Large intestine (tissue), 3 donors: Measurements from ENCODE around the gene TTC36. TPM values are rescaled to one million over a fixed set of nuclear protein-coding genes. Genes with fewer than 3 reads are reported as not detected.

ENCODE experiments used
- DNase-seq, 2 donors: peaks; one replicate each; pipeline versions ENCODE4 v3.0.0 to v3.0.0-alpha.2; 2013
- H3K27ac ChIP-seq: one replicate; pipeline ENCODE4 v1.5.1; 2013; ENCODE audit warnings: low read length
- H3K27me3 ChIP-seq: 2 replicates; pipeline ENCODE4 v1.6.1; 2013; ENCODE audit warnings: low read length; ENCODE audit not compliant: control insufficient read depth, insufficient read depth
- H3K36me3 ChIP-seq: 2 replicates; pipeline ENCODE4 v1.6.1; 2013; ENCODE audit warnings: low read length; ENCODE audit not compliant: control insufficient read depth, insufficient read depth
- H3K4me1 ChIP-seq: one replicate; pipeline ENCODE4 v1.6.1; 2013; ENCODE audit warnings: low read length; ENCODE audit not compliant: control insufficient read depth, insufficient read depth
- H3K4me3 ChIP-seq: one replicate; pipeline ENCODE4 v1.5.1; 2013; ENCODE audit warnings: low read length
- H3K9me3 ChIP-seq: one replicate; pipeline ENCODE4 v1.6.1; 2013; ENCODE audit warnings: mild to moderate bottlenecking, low read depth, low read length, moderate library complexity; ENCODE audit not compliant: control insufficient read depth
- WGBS: methylation state at CpG from one replicate; pipeline ENCODE4 v1.1.5; 2013; ENCODE audit warnings: low lambda C conversion rate; ENCODE audit not compliant: insufficient coverage; 5-methylcytosine and 5-hydroxymethylcytosine counted together
- polyA plus RNA-seq: library from polyadenylated mRNA; unstranded; fragments of 120-200 nt; gene quantifications from one replicate; pipeline ENCODE4 v1.2.1, GENCODE V29; 2013

TTC36 gene
- polyA plus RNA-seq, 1 donor = 1.9 TPM

DNA sequence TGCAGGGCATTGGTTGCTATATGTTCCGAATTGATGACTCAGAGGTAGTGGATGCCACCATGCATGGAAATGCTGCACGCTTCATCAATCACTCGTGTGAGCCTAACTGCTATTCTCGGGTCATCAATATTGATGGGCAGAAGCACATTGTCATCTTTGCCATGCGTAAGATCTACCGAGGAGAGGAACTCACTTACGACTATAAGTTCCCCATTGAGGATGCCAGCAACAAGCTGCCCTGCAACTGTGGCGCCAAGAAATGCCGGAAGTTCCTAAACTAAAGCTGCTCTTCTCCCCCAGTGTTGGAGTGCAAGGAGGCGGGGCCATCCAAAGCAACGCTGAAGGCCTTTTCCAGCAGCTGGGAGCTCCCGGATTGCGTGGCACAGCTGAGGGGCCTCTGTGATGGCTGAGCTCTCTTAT, 5.4 kb upstream of the TTC36 start:
- H3K36me3 ChIP-seq = peaks cover 69% of the 10 kb centered on the region
- peaks cover 7% of the 10 kb centered on the region for H3K4me1 ChIP-seq
- H3K9me3 ChIP-seq = no peaks in the 10 kb centered on the region
- DNase-seq = no peak
- H3K4me3 ChIP-seq = no peak overlapping the region
- no peak overlapping the region for H3K27ac ChIP-seq
- no peaks in the 10 kb centered on the region for H3K27me3 ChIP-seq
- WGBS = no CpG with 5 or more reads among the region's 13 CpGs

DNA sequence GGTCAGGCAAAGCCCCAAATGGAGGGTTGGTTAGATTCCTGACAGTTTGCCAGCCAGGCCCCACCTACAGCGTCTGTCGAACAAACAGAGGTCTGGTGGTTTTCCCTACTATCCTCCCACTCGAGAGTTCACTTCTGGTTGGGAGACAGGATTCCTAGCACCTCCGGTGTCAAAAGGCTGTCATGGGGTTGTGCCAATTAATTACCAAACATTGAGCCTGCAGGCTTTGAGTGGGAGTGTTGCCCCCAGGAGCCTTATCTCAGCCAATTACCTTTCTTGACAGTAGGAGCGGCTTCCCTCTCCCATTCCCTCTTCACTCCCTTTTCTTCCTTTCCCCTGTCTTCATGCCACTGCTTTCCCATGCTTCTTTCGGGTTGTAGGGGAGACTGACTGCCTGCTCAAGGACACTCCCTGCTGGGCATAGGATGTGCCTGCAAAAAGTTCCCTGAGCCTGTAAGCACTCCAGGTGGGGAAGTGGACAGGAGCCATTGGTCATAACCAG, 4.7 kb upstream of the TTC36 start:
- DNase-seq = peak in 1 of 2 donors; percentile 28

DNA sequence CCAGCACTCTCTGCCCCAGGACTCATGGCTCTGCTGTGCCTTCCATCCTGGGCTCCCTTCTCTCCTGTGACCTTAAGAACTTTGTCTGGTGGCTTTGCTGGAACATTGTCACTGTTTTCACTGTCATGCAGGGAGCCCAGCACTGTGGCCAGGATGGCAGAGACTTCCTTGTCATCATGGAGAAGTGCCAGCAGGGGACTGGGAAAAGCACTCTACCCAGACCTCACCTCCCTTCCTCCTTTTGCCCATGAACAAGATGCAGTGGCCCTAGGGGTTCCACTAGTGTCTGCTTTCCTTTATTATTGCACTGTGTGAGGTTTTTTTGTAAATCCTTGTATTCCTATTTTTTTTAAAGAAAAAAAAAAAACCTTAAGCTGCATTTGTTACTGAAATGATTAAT, 2.9 kb upstream of the TTC36 start:
- no peaks in the 10 kb centered on the region for H3K9me3 ChIP-seq
- H3K4me1 ChIP-seq = peaks cover 9% of the 10 kb centered on the region
- no peak overlapping the region for H3K4me3 ChIP-seq
- no peak for DNase-seq
- H3K27me3 ChIP-seq = no peaks in the 10 kb centered on the region
- H3K36me3 ChIP-seq = peaks cover 59% of the 10 kb centered on the region
- H3K27ac ChIP-seq = no peak overlapping the region

More for the DNA sequence above, 4.7 kb upstream of the TTC36 start:
- 33% methylated on average over 1 of the region's 6 CpGs for WGBS
- H3K27ac ChIP-seq = no peak overlapping the region
- no peaks in the 10 kb centered on the region for H3K9me3 ChIP-seq
- no peaks in the 10 kb centered on the region for H3K27me3 ChIP-seq
- H3K36me3 ChIP-seq = peaks cover 65% of the 10 kb centered on the region
- no peak overlapping the region for H3K4me3 ChIP-seq
- H3K4me1 ChIP-seq = peaks cover 8% of the 10 kb centered on the region

DNA sequence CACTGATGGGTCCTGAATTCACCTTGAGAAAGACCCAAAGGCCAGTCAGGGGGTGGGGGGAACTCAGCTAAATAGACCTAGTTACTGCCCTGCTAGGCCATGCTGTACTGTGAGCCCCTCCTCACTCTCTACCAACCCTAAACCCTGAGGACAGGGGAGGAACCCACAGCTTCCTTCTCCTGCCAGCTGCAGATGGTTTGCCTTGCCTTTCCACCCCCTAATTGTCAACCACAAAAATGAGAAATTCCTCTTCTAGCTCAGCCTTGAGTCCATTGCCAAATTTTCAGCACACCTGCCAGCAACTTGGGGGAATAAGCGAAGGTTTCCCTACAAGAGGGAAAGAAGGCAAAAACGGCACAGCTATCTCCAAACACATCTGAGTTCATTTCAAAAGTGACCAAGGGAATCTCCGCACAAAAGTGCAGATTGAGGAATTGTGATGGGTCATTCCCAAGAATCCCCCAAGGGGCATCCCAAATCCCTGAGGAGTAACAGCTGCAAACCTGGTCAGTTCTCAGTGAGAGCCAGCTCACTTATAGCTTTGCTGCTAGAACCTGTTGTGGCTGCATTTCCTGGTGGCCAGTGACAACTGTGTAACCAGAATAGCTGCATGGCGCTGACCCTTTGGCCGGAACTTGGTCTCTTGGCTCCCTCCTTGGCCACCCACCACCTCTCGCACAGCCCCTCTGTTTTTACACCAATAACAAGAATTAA, 2.4 kb upstream of the TTC36 start:
- Histone ChIP-seq H3K36me3 (peaks cover 53% of the 10 kb centered on the region), H3K27me3 (no peaks in the 10 kb centered on the region), H3K27ac (no peak overlapping the region), H3K4me3 (no peak overlapping the region), H3K4me1 (peaks cover 14% of the 10 kb centered on the region), H3K9me3 (no peaks in the 10 kb centered on the region)
- 100% methylated on average over 2 of the region's 6 CpGs for WGBS
- DNase-seq = no peak

DNA sequence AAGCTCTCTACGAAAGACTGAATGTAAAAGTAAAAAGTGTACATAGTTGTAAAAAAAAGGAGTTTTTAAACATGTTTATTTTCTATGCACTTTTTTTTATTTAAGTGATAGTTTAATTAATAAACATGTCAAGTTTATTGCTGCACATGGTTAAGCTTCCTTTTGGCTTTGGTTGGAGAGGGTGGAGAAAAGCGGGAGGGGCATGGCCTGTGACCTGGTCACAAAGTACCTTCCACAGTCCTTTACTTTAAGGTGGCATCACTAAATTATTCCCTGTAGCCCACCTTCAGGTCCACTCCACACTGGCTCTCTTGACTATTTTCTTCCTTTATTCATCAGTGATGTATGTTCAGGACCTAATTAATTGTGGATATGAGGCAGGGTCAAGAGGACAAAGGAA, 586 bp upstream of the TTC36 start:
- 50% methylated on average over 2 of the region's 2 CpGs for WGBS
- peaks cover 20% of the 10 kb centered on the region for H3K4me1 ChIP-seq
- no peaks in the 10 kb centered on the region for H3K9me3 ChIP-seq
- H3K4me3 ChIP-seq = no peak overlapping the region
- no peak overlapping the region for H3K27ac ChIP-seq
- no peaks in the 10 kb centered on the region for H3K27me3 ChIP-seq
- peaks cover 36% of the 10 kb centered on the region for H3K36me3 ChIP-seq
- peak in 1 of 2 donors; percentile 15 for DNase-seq

DNA sequence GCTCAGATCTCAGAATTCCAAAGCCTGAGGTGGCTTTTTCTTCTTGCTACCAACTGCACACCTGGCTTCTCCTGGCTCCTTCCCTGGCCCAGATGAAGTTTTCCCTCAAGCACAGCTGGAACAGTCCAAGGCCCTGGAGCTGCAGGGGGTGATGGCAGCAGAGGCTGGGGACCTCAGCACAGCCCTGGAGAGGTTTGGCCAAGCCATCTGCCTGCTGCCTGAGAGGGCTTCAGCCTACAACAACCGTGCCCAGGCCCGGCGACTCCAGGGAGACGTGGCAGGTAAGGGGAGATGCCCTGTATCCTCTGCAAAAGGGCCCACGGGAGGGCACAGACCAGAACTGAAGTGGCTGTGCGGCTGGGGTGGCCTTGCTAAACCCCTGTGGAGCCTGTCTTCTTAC, 1.2 kb downstream of the TTC36 start:
- Histone ChIP-seq H3K4me3 (no peak overlapping the region), H3K4me1 (peaks cover 33% of the 10 kb centered on the region), H3K27ac (no peak overlapping the region), H3K27me3 (no peaks in the 10 kb centered on the region), H3K36me3 (peaks cover 20% of the 10 kb centered on the region), H3K9me3 (no peaks in the 10 kb centered on the region)
- DNase-seq = no peak
- WGBS = no CpG with 5 or more reads among the region's 6 CpGs

DNA sequence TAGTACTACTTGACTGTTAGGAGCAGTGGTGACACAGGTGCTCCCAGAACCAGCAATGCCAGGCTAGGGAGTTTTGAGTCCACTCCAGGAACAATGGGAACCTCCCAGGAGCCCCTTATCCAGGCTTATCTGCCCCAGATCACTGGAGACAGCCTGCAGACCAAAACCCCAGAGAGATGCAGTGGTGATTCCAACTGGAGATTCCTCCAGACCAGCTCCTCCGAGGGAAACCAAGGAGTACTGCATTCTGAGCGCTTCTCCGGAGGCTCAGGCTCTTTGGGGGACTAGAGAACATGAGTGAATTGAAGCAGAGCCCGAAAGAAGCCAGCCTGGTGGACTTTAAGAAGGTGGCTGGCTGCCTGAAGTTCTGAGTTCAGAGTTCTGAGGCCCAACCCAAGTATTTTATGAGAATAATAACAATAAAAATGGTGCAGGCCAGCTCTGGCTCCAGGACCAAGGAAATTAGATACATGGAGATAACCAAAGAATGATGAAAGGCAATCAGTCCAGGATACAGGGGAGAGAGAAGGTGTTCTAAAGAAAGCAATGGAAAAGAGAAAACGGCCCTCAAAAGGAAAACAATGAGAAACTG, 2.4 kb downstream of the TTC36 start:
- H3K36me3 ChIP-seq = peaks cover 12% of the 10 kb centered on the region
- no peaks in the 10 kb centered on the region for H3K9me3 ChIP-seq
- peak overlapping the region; percentile 72 for H3K4me3 ChIP-seq
- DNase-seq = peak in 1 of 2 donors; percentile 37
- peak overlapping the region; percentile 14 for H3K27ac ChIP-seq
- WGBS = 50% methylated on average over 1 of the region's 5 CpGs
- no peaks in the 10 kb centered on the region for H3K27me3 ChIP-seq
- H3K4me1 ChIP-seq = peaks cover 42% of the 10 kb centered on the region

DNA sequence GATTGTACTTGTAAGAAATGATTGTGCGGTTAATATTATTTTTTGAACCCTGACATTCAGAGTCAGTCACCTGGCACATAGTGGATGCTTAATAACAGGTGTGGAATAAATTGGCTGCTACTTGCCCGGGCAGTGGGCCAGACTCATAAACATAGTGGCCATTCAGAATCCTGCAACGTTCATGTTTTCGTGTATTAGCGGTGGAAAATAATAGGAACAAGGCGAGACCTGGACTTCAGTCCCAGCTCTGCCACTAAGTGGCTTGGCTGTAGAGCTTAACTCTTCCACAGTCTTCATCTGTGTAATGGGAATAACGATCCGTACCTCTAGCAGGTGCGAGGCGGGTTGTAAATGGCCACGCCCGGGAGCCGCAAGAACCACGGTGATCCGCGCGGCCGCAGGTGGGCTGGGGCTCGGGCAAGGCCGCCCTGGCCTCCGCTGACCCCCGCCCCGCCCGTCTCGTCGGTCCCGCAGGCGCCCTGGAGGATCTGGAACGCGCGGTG, 3.0 kb downstream of the TTC36 start:
- peak overlapping the region; percentile 72 for H3K4me3 ChIP-seq
- H3K4me1 ChIP-seq = peaks cover 48% of the 10 kb centered on the region
- DNase-seq = peak in 1 of 2 donors; percentile 40
- no peaks in the 10 kb centered on the region for H3K27me3 ChIP-seq
- WGBS = no CpG with 5 or more reads among the region's 31 CpGs
- peak overlapping the region; percentile 14 for H3K27ac ChIP-seq
- H3K36me3 ChIP-seq = peaks cover 12% of the 10 kb centered on the region
- no peaks in the 10 kb centered on the region for H3K9me3 ChIP-seq

DNA sequence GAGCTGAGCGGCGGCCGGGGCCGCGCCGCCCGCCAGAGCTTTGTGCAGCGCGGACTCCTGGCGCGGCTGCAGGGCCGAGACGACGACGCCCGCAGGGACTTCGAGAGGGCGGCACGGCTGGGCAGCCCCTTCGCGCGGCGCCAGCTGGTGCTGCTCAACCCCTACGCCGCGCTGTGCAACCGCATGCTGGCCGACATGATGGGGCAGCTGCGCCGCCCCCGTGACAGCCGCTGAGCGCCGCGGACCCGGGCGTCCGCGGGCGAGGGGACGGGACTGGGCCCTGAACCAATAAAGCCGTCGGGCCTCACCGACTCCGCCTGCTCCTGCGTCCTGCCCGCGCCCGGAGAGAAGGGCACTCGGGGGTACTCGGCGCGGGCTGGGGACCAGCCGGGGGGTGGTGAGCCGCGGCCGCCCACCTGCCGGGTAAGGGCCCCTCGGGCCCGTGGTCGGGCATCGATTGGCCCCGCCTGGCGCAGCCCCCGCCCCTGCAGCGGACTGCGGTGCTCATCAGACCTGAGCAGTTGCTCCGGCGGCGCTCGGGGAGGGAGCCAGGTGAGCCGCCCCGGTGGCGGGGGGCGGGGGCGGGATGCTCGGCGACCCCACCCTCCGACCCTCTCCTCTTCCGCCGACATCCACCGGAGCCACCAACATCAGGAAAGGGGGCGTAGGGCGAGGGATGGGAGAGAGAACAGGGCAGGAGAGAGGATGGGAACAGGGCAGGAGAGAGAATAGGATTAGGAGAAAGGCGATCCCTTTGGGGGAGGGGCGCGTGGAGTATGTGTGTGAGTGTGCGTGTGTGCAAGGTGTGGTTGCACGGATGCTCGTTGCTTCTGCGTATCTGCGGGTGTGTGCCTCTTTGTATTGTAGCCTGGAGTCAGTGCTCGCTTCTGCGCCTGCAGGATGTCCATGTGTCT, 3.7 kb downstream of the TTC36 start, which contains the start of gene TMEM25:
TSS of gene TMEM25 (plus strand) at position 510 of the 914 bp plus-strand sequence. CDS start 610 bp downstream, outside the sequence.
- peaks cover 15% of the 10 kb centered on the region for H3K36me3 ChIP-seq
- DNase-seq = peak; percentile 51 to 88
- H3K27me3 ChIP-seq = no peaks in the 10 kb centered on the region
- 0% methylated on average over 1 of the region's 94 CpGs for WGBS
- H3K4me1 ChIP-seq = peaks cover 50% of the 10 kb centered on the region
- H3K9me3 ChIP-seq = no peaks in the 10 kb centered on the region
- H3K4me3 ChIP-seq = peak within 1 kb of the TSS; percentile 72
- peak within 1 kb of the TSS; percentile 78 for H3K27ac ChIP-seq

DNA sequence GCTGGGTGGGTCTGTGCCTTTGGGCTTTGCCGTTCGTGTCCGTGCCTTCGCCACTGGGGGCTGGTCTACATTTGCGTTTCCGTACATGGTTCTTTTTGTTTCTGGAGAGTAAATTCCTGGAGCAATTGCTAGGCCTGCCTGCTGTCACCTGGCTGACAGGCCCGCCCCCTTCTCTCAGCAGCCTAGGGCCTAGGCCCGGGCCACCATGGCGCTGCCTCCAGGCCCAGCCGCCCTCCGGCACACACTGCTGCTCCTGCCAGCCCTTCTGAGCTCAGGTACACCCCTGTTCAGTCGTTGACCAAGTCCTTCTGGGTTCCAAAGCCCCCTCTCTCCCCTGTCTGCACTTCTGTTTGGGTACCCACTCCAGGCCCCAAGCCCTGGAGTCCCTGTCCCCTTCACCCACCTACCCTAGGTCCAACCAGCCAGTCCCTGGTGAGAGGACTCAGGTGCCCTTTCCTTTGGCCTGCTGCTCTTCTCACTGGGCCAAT, 4.4 kb downstream of the TTC36 start:
- Histone ChIP-seq H3K27me3 (no peaks in the 10 kb centered on the region), H3K27ac (peak overlapping the region; percentile 78), H3K4me3 (peak overlapping the region; percentile 72), H3K9me3 (no peaks in the 10 kb centered on the region), H3K36me3 (peaks cover 15% of the 10 kb centered on the region), H3K4me1 (peaks cover 48% of the 10 kb centered on the region)
- WGBS = no CpG with 5 or more reads among the region's 12 CpGs
- peak in 1 of 2 donors; percentile 37 for DNase-seq
